Cardiac fibroblast (primary cell): Measurements from ENCODE around the gene CHST11.
"Not testable (repeated sequence)": the region's sequence is repeated elsewhere in the genome, so short reads cannot be mapped to it uniquely, and the experiment has no call there.

ENCODE experiments used
- DNase-seq, 2 donors: peaks; one replicate each; pipeline versions ENCODE4 v3.0.0 to v3.0.0-alpha.2; 2010; ENCODE audit warnings: low read depth in 2 of 2
- H3K4me3 ChIP-seq, 2 donors: replicated peaks in 1 of 2; 1 replicate in 1 of 2; 2 replicates in 1 of 2; pipeline ENCODE4 v1.5.1; 2011; ENCODE audit warnings: low read depth in 2 of 2, low read length in 2 of 2, mild to moderate bottlenecking in 2 of 2, moderate library complexity in 1 of 2
- CTCF ChIP-seq: IDR thresholded peaks from one replicate; pipeline ENCODE4 v1.5.1; 2011; ENCODE audit warnings: low read depth, mild to moderate bottlenecking, low read length, inconsistent platforms

The CHST11 gene

GRCh38 chr12:104799458-104799857 lies 342.7 kb downstream of the CHST11 start:
- no peak for TF ChIP-seq CTCF
- no peak overlapping the region for H3K4me3 ChIP-seq
- no peak for DNase-seq

DNA sequence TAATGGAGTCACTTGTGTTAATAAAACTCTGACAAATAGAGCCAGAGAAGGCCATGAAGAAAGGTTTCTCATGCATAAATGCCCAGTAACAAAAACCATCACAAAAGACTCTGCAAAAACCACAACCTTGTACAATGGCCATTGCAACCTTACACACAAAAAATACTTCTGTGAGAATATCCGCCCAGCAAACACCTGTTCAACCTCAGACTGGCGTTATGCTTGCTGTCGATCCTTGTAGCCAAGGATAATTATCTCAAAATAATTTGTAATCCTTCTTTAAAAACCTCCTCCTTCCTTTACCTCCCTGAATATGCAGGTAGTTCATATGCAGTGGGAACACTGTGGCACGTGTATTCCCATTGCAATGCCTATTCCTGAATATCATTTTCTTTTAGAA lies 344.3 kb downstream of the CHST11 start:
- H3K4me3 ChIP-seq = no peak overlapping the region
- TF ChIP-seq CTCF = no peak
- DNase-seq = no peak

- no peak for DNase-seq
- TF ChIP-seq CTCF = no peak
- no peak overlapping the region for H3K4me3 ChIP-seq
These were observed 344.7 kb downstream of the CHST11 start for GRCh38 chr12:104801427-104801826.

DNA sequence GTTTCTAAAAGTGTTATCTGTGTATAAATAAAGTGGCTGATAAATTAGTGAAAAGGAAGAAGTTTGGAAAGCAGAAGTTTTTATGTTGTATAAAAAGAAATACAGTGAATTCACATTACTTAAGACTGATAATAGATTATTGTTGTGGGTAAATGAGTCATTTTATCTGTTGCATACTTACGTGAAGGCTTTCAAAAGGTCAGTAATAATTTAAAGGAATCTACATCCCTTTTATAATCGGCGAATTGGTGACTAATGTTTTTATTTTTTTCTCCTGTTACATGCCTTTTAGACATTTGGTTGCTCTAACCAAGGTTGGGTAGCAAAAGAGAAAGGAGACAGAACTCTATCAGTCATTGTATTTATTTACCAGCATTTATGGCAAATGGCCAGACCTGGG lies 345.5 kb downstream of the CHST11 start:
- no peak overlapping the region for H3K4me3 ChIP-seq
- DNase-seq = peak; percentile 12 to 29
- no peak for TF ChIP-seq CTCF

DNA sequence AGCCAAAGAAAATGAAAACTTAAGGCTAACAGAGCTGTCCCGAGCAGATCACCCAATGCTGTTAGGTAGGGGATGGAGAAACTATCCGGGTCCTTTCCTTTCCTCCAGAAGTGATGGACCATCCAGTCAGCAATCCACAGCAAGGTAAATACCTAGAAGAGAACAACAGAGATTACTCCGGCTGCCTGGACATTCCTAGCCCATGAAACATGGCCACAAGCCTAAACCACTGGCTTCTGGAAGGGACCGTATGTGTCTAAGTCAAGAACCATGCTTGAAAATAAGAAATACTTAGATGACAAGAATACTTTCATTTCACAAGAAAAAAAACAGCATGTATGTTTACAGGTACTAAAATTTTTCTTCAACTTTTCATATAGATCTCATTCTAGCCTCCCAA lies 348.4 kb downstream of the CHST11 start:
- TF ChIP-seq CTCF = no peak
- no peak overlapping the region for H3K4me3 ChIP-seq
- peak; percentile 42 to 73 for DNase-seq

DNA sequence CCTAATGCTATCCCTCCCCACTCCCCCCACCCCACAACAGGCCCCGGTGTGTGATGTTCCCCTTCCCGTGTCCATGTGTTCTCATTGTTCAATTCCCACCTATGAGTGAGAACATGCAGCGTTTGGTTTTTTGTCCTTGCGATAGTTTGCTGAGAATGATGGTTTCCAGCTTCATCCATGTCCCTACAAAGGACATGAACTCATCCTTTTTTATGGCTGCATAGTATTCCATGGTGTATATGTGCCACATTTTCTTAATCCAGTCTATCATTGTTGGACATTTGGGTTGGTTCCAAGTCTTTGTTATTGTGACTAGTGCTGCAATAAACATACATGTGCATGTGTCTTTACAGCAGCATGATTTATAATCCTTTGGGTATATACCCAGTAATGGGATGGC lies 349.4 kb downstream of the CHST11 start:
- not testable (repeated sequence) for DNase-seq, H3K4me3 ChIP-seq

DNA sequence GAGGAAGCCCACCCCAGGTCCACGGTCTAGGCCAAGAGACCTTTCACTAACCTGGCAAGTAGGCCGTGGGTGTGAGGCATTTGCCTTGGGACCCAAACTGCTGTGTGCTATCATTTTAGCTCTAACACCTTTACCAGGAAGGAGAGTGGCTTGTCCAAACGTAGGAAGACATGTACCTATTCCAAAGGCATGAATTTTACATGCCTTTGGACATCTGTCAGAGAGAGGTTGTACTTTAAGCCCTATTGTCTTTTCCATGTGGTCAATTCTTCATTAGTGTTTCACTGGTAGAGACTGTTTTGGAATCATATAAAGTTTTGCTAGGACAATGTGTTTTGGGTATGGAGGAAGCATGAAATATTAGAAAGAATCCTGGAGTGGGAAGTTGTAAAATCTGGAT lies 352.5 kb downstream of the CHST11 start:
- no peak for TF ChIP-seq CTCF
- H3K4me3 ChIP-seq = no peak overlapping the region
- DNase-seq = no peak
